HEK293T (cell line): ENCODE results near the gene TPRX1.

Experiments used
- ARNT ChIP-seq: fragments of 450-650 bp; IDR thresholded peaks from 2 replicates; pipeline ENCODE4 v1.6.1; 2017; ENCODE audit warnings: mild to moderate bottlenecking
- BHLHE40 ChIP-seq: fragments of 450-650 bp; IDR thresholded peaks from 2 replicates; pipeline ENCODE4 v1.6.1; 2016; ENCODE audit warnings: mild to moderate bottlenecking, moderate library complexity, borderline replicate concordance
- CTBP1 ChIP-seq: fragments of 450-650 bp; IDR thresholded peaks from 2 replicates; pipeline ENCODE4 v1.6.1; 2016; ENCODE audit warnings: borderline replicate concordance
- FOXA1 ChIP-seq: fragments of 450-650 bp; IDR thresholded peaks from 2 replicates; pipeline ENCODE4 v1.6.1; 2016; ENCODE audit warnings: mild to moderate bottlenecking
- FOXK2 ChIP-seq: fragments of 450-650 bp; IDR thresholded peaks from 2 replicates; pipeline ENCODE4 v1.6.1; 2016; ENCODE audit warnings: mild to moderate bottlenecking
- FOXM1 ChIP-seq: fragments of 450-650 bp; IDR thresholded peaks from 2 replicates; pipeline ENCODE4 v1.6.1; 2017; ENCODE audit warnings: mild to moderate bottlenecking, borderline replicate concordance
- SUZ12 ChIP-seq: fragments of 450-650 bp; IDR thresholded peaks from 2 replicates; pipeline ENCODE4 v1.6.1; 2016; ENCODE audit warnings: mild to moderate bottlenecking

DNA sequence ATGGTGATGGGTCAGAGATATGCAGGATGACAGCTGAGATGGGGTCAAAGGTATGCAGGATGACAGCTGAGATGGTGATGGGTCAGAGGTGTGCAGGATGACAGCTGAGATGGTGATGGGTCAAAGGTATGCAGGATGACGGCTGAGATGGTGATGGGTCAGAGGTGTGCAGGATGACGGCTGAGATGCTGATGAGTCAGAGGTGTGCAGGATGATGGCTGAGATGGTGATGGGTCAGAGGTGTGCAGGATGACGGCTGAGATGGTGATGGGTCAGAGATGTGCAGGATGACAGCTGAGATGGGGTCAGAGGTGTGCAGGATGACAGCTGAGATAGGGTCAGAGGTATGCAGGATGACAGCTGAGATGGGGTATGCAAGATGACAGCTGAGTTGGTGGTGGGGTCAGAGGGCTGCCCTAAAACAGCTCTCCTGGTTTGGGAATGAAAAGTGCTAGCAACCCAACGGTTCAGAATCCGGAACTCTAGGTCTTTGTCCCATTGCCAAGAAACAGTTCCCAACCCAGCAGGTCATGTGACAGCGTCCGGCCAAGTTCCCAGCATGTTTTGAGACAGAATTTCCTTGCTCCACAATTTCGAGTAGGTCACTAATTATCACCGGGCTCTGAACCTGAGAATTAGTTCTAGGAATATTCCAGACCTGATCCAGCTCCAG, 22.6 kb downstream of the TPRX1 start:
- TF ChIP-seq SUZ12 (no peak), CTBP1 (no peak), FOXK2 (no peak), FOXA1 (no peak), ARNT (no peak), BHLHE40 (no peak), FOXM1 (no peak)
